Small intestine (tissue), 7 donors: ENCODE measurements around the gene ARID3B. TPM values are rescaled to one million over a fixed set of nuclear protein-coding genes. Genes with fewer than 3 reads are reported as not detected.

ENCODE experiments used
- DNase-seq, 2 donors: peaks; one replicate each; pipeline versions ENCODE4 v3.0.0 to v3.0.0-alpha.2; 2013
- FAIRE-seq: peaks from 2 replicates; lab custom pipeline; 2012; peaks lifted over from hg19 to GRCh38; lab: Jason Lieb, UNC
- H3K27ac ChIP-seq, 3 donors: one replicate each; pipeline ENCODE4 v1.5.1; 2013; ENCODE audit warnings: low read length in 2 of 3, mild to moderate bottlenecking in 2 of 3, control low read depth in 1 of 3, inconsistent platforms in 1 of 3, low read depth in 1 of 3, moderate library complexity in 1 of 3
- H3K27me3 ChIP-seq, 3 donors: one replicate each; pipeline ENCODE4 v1.6.1; 2013; ENCODE audit warnings: low read length in 3 of 3, inconsistent platforms in 1 of 3; ENCODE audit not compliant: control insufficient read depth in 3 of 3, insufficient read depth in 3 of 3
- H3K36me3 ChIP-seq, 3 donors: one replicate each; pipeline ENCODE4 v1.6.1; 2013; ENCODE audit warnings: low read length in 3 of 3, inconsistent platforms in 1 of 3, low read depth in 1 of 3, mild to moderate bottlenecking in 1 of 3, moderate library complexity in 1 of 3; ENCODE audit not compliant: control insufficient read depth in 3 of 3, insufficient read depth in 2 of 3
- H3K4me1 ChIP-seq, 3 donors: one replicate each; pipeline ENCODE4 v1.6.1; 2013; ENCODE audit warnings: low read length in 2 of 3, inconsistent platforms in 1 of 3, low read depth in 1 of 3, mild to moderate bottlenecking in 1 of 3, moderate library complexity in 1 of 3; ENCODE audit not compliant: control insufficient read depth in 3 of 3, insufficient read depth in 2 of 3
- H3K4me3 ChIP-seq, 3 donors: one replicate each; pipeline ENCODE4 v1.5.1; 2013; ENCODE audit warnings: low read length in 3 of 3, control low read depth in 1 of 3, inconsistent platforms in 1 of 3, low read depth in 1 of 3, mild to moderate bottlenecking in 1 of 3, moderate library complexity in 1 of 3
- H3K9me3 ChIP-seq, 2 donors: one replicate each; pipeline ENCODE4 v1.6.1; 2013; ENCODE audit warnings: low read depth in 1 of 2, low read length in 1 of 2; ENCODE audit not compliant: control insufficient read depth in 2 of 2, insufficient read depth in 1 of 2
- WGBS, 3 donors: extraction: QIAGEN DNeasy Blood & Tissue Kit; methylation state at CpG; one replicate each; pipeline ENCODE4 v1.1.7; 2013; 5-methylcytosine and 5-hydroxymethylcytosine counted together
- polyA plus RNA-seq, 4 donors: library from polyadenylated mRNA; stranded (reverse) in 3 of 4; unstranded in 1 of 4; fragments of 200-250 nt in 3 of 4; fragments of 120-200 nt in 1 of 4; gene quantifications; one replicate each; pipeline versions ENCODE4 v1.2.1 to v1.2.3, GENCODE V29; 2013
- donor health status: healthy with polysubstance abuse.
- donor health status: control.
- donor health status: control.
- donor health status: Bipolar disorder and iron deficiency.
- donor health status: healthy.

The ARID3B gene
- polyA plus RNA-seq, 4 donors, result 4.0 to 11.3 (median 5.4) TPM

DNA sequence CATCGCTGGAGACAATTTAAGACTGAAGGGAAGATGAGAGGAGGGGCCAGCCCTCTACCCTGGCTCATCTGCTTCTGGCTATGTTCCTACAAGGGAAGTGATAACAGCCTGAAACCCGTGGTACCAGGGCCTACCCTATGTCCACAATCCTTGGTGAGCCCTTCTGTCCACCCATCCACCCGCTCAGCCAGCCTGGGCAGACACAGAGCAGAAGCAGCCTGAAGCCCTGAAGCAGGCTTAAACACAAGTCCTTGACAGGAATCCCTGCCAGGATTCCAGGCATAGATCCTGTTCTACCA lies 90.0 kb downstream of the ARID3B start:
- FAIRE-seq (no peak), DNase-seq (no peak)
- peaks cover 24 to 89% (median 24%) of the 10 kb centered on the region in 3 donors for H3K36me3 ChIP-seq
- H3K4me1 ChIP-seq, result peaks cover 0 to 2% (median 0%) of the 10 kb centered on the region in 3 donors
- 68 to 76% (median 70%) methylated on average over 3 of the region's 3 CpGs for WGBS, 3 donors
- H3K27me3 ChIP-seq, result no peaks in the 10 kb centered on the region
- H3K4me3 ChIP-seq, result no peak overlapping the region
- no peak overlapping the region for H3K27ac ChIP-seq
- no peaks in the 10 kb centered on the region for H3K9me3 ChIP-seq

DNA sequence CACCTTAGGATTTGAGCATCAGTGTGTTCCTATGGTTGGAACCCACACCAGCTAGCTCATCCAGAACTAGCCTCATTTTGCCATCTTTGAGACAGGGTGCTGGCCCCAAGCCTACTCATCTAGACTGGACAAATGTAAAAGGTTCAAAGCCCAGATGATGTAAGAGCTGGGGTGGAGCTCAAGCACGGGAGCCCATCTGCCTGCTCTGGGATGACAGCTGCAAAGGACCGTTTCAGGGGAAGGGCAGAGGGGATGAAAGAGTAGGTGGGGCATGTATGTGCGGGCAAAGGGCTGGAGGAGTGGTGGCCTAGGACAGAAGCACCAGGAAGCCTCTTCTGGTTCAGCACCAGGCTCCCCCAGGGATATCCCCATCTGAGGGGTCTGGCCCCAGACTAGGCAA lies 90.4 kb downstream of the ARID3B start:
- WGBS, 3 donors, result 25 to 39% (median 30%) methylated on average over 3 of the region's 3 CpGs
- H3K27me3 ChIP-seq, result no peaks in the 10 kb centered on the region
- H3K27ac ChIP-seq, result no peak overlapping the region
- peaks cover 23 to 89% (median 28%) of the 10 kb centered on the region in 3 donors for H3K36me3 ChIP-seq
- peaks cover 0 to 2% (median 0%) of the 10 kb centered on the region in 3 donors for H3K4me1 ChIP-seq
- FAIRE-seq (no peak), DNase-seq (no peak)
- H3K9me3 ChIP-seq, result no peaks in the 10 kb centered on the region
- H3K4me3 ChIP-seq, result no peak overlapping the region

DNA sequence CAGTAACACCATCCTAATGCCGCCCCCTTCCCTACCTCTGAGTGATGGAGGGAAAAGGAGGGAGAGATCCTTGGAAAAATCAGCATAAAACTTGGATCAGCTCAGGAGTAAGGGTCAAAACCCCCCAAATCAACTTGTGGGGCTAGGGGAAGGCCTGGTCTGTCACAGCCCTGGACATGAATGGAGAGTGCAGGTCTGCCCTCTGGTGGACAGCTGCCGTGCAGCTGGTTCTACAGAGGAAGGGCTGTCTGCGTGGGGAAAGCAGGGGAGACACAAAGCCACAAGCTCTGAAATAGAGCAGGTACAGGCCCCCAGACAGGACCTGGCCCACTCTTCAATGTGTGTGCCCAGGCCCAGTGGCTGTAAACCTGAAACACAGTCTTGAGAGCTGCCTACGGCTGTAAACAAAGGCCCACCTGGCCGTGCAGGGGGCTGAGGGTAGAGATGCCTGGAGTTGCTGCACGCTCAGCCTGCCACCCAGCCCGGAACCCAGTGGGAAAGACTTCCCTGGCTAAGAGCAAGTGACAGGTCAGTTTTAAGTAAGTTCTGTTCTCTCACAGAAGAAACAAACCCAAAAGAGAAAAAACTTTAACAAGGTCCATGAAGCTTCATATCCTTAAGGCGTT lies 91.0 kb downstream of the ARID3B start:
- WGBS, 3 donors, result 68 to 71% (median 69%) methylated on average over 8 of the region's 8 CpGs
- H3K27me3 ChIP-seq, result no peaks in the 10 kb centered on the region
- FAIRE-seq, result no peak
- H3K36me3 ChIP-seq, result peaks cover 26 to 87% (median 30%) of the 10 kb centered on the region in 3 donors
- no peaks in the 10 kb centered on the region for H3K9me3 ChIP-seq
- peaks cover 0 to 5% (median 0%) of the 10 kb centered on the region in 3 donors for H3K4me1 ChIP-seq
- H3K4me3 ChIP-seq, result no peak overlapping the region
- no peak overlapping the region for H3K27ac ChIP-seq
- DNase-seq, result peak; percentile 55 to 71

DNA sequence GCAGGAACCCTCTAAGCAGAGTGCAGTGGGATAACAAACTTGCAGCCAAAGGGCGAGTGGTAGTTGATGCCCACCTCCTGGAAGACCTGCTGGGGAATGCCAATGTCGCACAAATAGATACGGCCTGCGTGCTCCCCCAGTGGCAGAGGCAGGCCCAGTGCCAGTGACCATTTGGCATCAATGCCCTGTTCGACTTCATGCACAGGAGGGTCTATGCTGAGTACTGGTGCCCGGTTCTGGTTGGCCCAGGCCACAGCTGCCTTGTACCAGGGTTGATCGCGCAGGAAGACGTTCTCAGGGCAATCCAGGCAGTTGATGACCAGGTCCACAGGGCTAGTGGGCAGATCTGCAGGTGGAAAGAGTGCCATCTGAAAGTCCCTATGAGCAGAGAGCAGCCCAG lies 91.6 kb downstream of the ARID3B start:
- 93 to 94% (median 93%) methylated on average over 9 of the region's 9 CpGs for WGBS, 3 donors
- Histone ChIP-seq H3K4me3 (no peak overlapping the region), H3K27me3 (no peaks in the 10 kb centered on the region), H3K9me3 (no peaks in the 10 kb centered on the region), H3K36me3 (peaks cover 27 to 87% (median 28%) of the 10 kb centered on the region in 3 donors), H3K27ac (no peak overlapping the region), H3K4me1 (peaks cover 0 to 5% (median 5%) of the 10 kb centered on the region in 3 donors)
- FAIRE-seq, result no peak
- DNase-seq, result no peak

DNA sequence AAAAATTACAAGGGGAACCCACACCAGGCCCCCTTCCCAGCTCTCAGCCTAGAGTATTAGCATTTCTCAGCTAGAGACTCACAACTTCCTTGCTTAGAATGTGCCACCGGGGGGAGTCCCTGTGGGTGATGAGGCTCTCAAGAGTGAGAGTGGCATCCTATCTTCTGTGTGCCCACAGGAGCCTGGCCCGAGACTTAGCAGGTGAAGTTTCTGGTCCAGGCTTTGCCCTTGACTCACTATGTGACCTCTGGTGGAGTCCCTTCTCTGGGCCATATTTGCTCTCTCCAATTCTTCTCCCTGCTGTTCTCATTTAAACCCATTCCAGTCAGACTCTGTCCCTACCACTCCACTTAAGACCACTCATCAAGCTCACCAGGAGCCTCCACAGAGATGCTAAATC lies 92.8 kb downstream of the ARID3B start:
- Histone ChIP-seq H3K9me3 (no peaks in the 10 kb centered on the region), H3K4me1 (peaks cover 0 to 6% (median 5%) of the 10 kb centered on the region in 3 donors), H3K36me3 (peaks cover 19 to 80% (median 26%) of the 10 kb centered on the region in 3 donors), H3K27ac (no peak overlapping the region), H3K4me3 (no peak overlapping the region), H3K27me3 (no peaks in the 10 kb centered on the region)
- WGBS, 3 donors, result 70 to 78% (median 75%) methylated on average over 2 of the region's 2 CpGs
- FAIRE-seq (no peak), DNase-seq (no peak)

DNA sequence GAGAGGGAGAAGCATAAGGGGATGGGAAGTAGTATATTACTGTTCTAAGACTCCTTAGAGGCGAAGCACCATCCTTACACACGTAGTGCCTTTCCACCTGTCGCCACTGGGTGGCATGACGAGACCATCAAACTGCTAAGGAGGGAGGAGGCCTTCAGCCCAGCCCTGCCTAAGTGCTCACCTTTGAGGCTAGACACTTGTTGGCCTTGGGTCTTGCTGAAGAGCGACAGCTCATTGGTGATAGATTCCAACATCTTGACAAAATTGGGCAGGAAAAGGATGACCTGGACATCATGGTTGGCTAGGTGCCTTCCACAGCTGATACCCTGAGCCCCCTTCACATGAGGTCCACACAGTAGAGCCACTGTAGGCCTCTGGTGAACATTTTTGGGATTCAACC lies 94.2 kb downstream of the ARID3B start:
- DNase-seq, result peak; percentile 77 to 84
- Histone ChIP-seq H3K27ac (no peak overlapping the region), H3K4me1 (peaks cover 0 to 8% (median 5%) of the 10 kb centered on the region in 3 donors), H3K27me3 (no peaks in the 10 kb centered on the region), H3K9me3 (no peaks in the 10 kb centered on the region), H3K4me3 (no peak overlapping the region), H3K36me3 (peaks cover 15 to 80% (median 25%) of the 10 kb centered on the region in 3 donors)
- no peak for FAIRE-seq
- 15 to 21% (median 18%) methylated on average over 5 of the region's 5 CpGs for WGBS, 3 donors

DNA sequence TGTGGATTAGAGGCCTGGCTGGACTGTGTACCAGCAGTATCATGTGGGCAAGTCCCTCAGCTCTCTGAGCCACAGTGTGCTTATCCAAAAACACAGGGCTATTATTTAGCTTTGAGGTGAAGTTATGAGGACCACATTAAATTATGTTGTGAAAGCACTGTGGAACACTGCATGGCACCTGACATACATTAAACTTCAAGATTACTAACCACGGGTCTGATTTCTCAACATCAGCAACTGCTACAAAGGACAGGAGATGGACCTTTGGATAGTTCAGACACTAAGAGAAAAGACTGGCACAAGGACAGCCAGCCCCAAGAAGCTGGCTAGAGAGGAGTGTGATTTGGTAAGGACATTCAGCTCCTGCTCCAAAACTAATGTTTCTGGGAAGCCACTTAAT lies 96.0 kb downstream of the ARID3B start:
- FAIRE-seq (no peak), DNase-seq (peak in 1 of 2 donors; percentile 48)
- no peak overlapping the region for H3K4me3 ChIP-seq
- H3K36me3 ChIP-seq, result peaks cover 15 to 72% (median 22%) of the 10 kb centered on the region in 3 donors
- H3K4me1 ChIP-seq, result peaks cover 0 to 26% (median 9%) of the 10 kb centered on the region in 3 donors
- H3K27ac ChIP-seq, result no peak overlapping the region
- 50 to 89% (median 54%) methylated on average over 1 of the region's 1 CpG for WGBS, 3 donors
- no peaks in the 10 kb centered on the region for H3K9me3 ChIP-seq
- no peaks in the 10 kb centered on the region for H3K27me3 ChIP-seq

DNA sequence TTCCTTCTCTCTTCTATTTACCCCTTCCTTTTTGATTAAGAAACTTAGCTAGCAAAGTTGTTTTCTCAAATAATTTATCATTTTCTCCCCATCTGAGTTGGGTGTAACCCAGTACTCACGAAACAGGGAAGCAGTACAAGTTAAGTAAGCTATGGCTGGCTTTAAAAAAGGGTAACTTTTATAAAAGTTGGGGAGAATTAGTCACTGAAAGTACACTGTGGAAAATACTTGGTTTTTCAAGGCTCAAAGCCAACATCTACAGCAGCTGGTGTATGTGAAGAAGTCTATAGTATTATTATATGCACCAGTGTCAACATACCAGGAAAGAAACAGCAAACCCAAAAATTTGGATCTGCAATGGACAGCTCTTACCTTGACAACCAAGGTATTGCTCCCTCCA lies 100.1 kb downstream of the ARID3B start:
- 78 to 91% (median 85%) methylated on average over 1 of the region's 1 CpG for WGBS, 3 donors
- FAIRE-seq (no peak), DNase-seq (no peak)
- Histone ChIP-seq H3K4me1 (peaks cover 2 to 52% (median 9%) of the 10 kb centered on the region in 3 donors), H3K9me3 (no peaks in the 10 kb centered on the region), H3K27ac (peak overlapping the region in 2 of 3 donors; percentile 12 to 68), H3K27me3 (no peaks in the 10 kb centered on the region), H3K36me3 (peaks cover 5 to 43% (median 12%) of the 10 kb centered on the region in 3 donors), H3K4me3 (no peak overlapping the region)
